ENCODE measurements around the gene XPR1. TPM values are rescaled to one million over a fixed set of nuclear protein-coding genes. Genes with fewer than 3 reads are reported as not detected.

Gene XPR1
- total and polyA plus RNA-seq, 7 donors, result 3.7 to 19.1 (median 11.2) TPM

DNA sequence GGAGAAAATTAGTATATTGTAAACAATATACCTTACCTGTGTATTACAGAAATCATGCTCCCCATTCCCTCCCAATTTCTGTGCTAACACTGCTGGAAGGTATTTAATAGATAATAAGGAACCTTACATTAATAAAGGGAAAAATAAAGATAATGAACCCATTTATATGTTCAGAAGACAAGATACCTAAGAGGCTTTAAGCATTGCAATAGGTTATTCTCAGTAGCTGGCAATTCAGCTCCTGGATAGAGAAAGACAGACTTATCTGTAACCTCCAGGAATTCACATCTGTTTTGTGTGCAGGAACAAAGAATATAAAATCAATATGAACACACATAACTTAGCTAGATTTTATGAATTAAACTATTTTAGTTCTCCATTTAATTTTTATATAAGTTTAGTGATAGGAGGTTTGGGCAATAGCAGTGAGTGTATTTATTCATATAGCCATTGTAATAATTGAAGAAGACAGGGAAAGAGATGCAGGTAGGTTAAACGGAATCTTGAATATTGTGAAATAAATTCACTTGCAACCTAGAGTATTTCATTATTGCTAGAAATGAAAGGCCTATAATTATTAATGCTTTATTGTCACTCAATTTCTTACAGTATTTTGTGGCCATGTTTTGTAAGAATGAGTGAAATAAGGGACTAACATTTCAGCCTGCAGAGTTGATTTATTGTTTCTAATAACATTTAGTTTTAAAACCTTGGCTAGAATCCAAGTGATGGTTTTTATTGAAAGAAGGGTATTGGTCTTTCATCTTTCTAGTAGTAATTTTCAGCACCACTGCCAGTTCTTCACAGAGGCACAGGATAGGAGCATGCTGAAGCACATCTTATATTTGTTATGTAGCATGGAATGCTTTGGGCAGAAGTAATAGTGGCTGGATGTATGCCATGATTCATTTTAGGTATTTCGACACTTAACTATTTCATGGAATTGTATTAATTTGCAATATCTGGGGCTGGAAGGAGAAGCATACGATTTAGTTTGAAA, 1.5 kb downstream of the XPR1 start:
- ATAC-seq, result no peak
- peaks cover 44% of the 10 kb centered on the region for H3K4me1 ChIP-seq
- no peaks in the 10 kb centered on the region for H3K36me3 ChIP-seq (ENCODE audit: insufficient read depth in 1 of 2, low read depth in 1 of 2)
- peak overlapping the region; percentile 89 for H3K27ac ChIP-seq
- 61 to 67% (median 63%) methylated on average over 3 of the region's 3 CpGs for WGBS, 3 donors
- H3K27me3 ChIP-seq (ENCODE audit: insufficient read depth in 3 of 3, low read length in 2 of 3), result no peaks in the 10 kb centered on the region
- intact Hi-C loops (cut with DNase I), result loop anchor here (5.0 to 10.0 kb wide), 3 partner anchors 111 to 229 kb away; no protein-coding TSS in a partner anchor
- TF ChIP-seq, protein P1, sequence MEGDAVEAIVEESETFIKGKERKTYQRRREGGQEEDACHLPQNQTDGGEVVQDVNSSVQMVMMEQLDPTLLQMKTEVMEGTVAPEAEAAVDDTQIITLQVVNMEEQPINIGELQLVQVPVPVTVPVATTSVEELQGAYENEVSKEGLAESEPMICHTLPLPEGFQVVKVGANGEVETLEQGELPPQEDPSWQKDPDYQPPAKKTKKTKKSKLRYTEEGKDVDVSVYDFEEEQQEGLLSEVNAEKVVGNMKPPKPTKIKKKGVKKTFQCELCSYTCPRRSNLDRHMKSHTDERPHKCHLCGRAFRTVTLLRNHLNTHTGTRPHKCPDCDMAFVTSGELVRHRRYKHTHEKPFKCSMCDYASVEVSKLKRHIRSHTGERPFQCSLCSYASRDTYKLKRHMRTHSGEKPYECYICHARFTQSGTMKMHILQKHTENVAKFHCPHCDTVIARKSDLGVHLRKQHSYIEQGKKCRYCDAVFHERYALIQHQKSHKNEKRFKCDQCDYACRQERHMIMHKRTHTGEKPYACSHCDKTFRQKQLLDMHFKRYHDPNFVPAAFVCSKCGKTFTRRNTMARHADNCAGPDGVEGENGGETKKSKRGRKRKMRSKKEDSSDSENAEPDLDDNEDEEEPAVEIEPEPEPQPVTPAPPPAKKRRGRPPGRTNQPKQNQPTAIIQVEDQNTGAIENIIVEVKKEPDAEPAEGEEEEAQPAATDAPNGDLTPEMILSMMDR (IDR thresholded peaks at IDR 0.05), result no peak
- no peaks in the 10 kb centered on the region for H3K9me3 ChIP-seq
- no peak for DNase-seq
- H3K4me3 ChIP-seq, result peak overlapping the region; percentile 98

DNA sequence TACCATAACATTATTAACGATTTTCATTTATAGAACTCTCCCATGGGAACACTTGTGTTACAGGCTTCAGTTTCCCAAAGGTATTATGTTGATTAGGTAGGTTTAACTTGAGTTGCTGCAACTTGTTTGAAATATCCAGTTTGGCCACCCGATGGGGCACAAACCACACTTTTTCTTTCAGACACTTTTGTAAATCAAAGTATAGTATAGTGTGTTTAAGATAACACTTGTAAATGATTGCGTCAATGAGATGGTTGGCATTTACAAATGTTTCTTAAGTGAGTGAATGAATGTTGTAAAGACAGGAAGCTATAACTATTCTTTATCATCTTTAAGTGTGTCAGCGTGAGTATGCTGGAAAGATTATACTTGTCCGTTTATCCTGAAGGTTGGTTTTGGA, 4.3 kb downstream of the XPR1 start:
- Histone ChIP-seq H3K27me3 (ENCODE audit: insufficient read depth in 3 of 3, low read length in 2 of 3) (no peaks in the 10 kb centered on the region), H3K4me3 (no peak overlapping the region), H3K9me3 (no peaks in the 10 kb centered on the region), H3K4me1 (peaks cover 54% of the 10 kb centered on the region), H3K27ac (peak overlapping the region; percentile 39), H3K36me3 (ENCODE audit: insufficient read depth in 1 of 2, low read depth in 1 of 2) (no peaks in the 10 kb centered on the region)
- no peak for DNase-seq
- WGBS, 3 donors, result 43 to 59% (median 45%) methylated on average over 5 of the region's 5 CpGs
- ATAC-seq, result no peak
- intact Hi-C loops (cut with DNase I), result loop anchor here in 1 of 2 donors (10.0 kb wide), 1 partner anchor 219 kb away; no protein-coding TSS in a partner anchor
- TF ChIP-seq, protein P1 (IDR thresholded peaks at IDR 0.05), result no peak

DNA sequence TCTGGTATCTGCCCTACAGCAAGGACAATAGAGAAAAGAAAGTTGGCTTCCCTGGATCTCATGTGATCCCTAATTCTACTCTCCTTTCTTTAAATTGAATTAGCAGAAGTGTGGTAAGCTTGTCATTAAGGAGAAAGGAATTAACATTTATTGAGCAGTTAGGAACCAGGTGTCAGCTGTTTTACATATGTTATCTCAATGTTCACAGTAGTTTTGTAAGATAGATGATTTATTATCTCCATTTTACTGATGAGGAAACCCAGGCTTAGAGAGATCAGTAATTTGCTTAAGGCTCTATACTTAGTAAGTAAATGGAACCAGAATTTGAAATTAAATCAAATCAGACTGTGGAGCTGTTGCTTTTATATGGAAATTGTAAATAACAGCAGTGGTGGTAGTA, 8.0 kb downstream of the XPR1 start:
- intact Hi-C loops (cut with DNase I), result loop anchor here in 1 of 2 donors (10.0 kb wide), 1 partner anchor 215 kb away; no protein-coding TSS in a partner anchor
- H3K27ac ChIP-seq, result no peak overlapping the region
- H3K36me3 ChIP-seq (ENCODE audit: insufficient read depth in 1 of 2, low read depth in 1 of 2), result no peaks in the 10 kb centered on the region
- ATAC-seq, result no peak
- H3K4me3 ChIP-seq, result no peak overlapping the region
- H3K27me3 ChIP-seq (ENCODE audit: insufficient read depth in 3 of 3, low read length in 2 of 3), result no peaks in the 10 kb centered on the region
- no peak for DNase-seq
- H3K9me3 ChIP-seq, result no peaks in the 10 kb centered on the region
- peaks cover 62% of the 10 kb centered on the region for H3K4me1 ChIP-seq
- TF ChIP-seq, protein P1 (IDR thresholded peaks at IDR 0.05), result no peak

DNA sequence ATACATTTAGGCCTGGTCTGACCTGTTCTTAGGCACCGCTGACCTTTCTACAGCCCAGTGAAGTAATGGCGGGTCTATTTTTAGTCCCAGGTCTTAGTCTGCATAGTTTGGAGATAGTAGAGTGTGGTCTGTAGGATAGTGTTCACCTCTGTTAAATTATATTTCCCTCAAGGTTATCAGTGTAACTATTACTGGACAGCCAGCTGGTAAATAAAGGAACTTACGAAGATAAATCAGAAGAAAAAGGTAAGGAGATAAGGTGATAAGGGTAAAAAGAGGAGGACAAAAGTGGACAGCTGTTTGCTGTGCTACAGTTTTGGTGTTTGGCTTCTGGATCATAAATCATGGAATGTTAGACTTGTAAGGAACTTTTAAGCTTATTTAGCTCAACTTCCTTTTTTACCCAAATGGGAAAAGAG, 8.7 kb downstream of the XPR1 start:
- WGBS, 3 donors, result 49 to 84% (median 50%) methylated on average over 3 of the region's 3 CpGs
- peak in 2 of 4 donors; percentile 52 to 78 for ATAC-seq
- H3K4me3 ChIP-seq, result no peak overlapping the region

More for the DNA sequence above, 8.7 kb downstream of the XPR1 start:
- Histone ChIP-seq H3K9me3 (no peaks in the 10 kb centered on the region), H3K36me3 (ENCODE audit: insufficient read depth in 1 of 2, low read depth in 1 of 2) (no peaks in the 10 kb centered on the region), H3K27ac (no peak overlapping the region), H3K27me3 (ENCODE audit: insufficient read depth in 3 of 3, low read length in 2 of 3) (no peaks in the 10 kb centered on the region), H3K4me1 (peaks cover 62% of the 10 kb centered on the region)
- intact Hi-C loops (cut with DNase I), result no loop called here
- TF ChIP-seq, protein P1 (IDR thresholded peaks at IDR 0.05), result no peak
- DNase-seq, result no peak

All from psoas muscle (tissue), 8 donors.